Measurements from ENCODE around the gene PRRG3.

DNA sequence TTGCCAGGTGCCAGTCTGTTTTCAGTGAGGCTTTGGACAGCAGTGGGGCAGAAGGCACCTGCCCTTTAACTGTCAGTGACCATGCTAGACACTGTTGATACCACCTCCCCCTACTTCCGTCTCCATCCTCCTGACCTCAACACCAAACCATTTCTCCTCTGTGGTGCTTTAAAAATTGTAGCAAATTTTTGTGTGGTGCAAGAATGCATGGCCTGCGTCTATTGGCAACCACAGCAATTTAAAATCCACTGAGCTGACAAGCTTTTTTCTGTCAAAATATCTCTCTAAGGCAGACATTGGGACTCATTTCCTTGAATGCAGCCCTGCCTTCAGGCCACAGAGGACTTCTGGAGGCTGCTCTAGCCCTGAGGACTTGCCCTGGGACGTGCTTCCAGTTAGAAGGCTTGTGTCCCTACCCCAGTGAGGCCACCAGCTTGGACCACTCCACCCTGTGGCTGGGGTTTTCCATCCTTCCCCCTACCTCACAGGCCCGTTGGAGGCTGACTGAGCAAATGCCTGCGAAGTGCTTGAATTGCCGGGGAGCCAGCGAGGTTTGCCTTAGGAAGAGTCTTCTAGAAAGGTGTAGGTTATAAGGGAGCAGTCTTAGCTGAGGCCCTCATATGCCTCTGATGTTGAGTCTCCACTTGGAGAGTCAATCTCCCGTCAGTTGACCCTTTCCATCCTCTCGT lies 6.9 kb downstream of the PRRG3 start:
- TF ChIP-seq CTCF (conservative IDR thresholded peaks at IDR 0.05; ENCODE audit: low read depth, low read length), result no peak
- no peak for TF ChIP-seq POLR2A (IDR thresholded peaks at IDR 0.05; ENCODE audit: low read depth, low read length)
- TF ChIP-seq MAZ (IDR thresholded peaks at IDR 0.05; ENCODE audit: borderline replicate concordance, low read depth, low read length), result no peak
- TF ChIP-seq FOS (IDR thresholded peaks at IDR 0.05; ENCODE audit: low read depth, low read length), result no peak
- no peak for TF ChIP-seq BHLHE40 (IDR thresholded peaks at IDR 0.05; ENCODE audit: low read depth, low read length)
- TF ChIP-seq RAD21 (IDR thresholded peaks at IDR 0.05; ENCODE audit: low read length), result no peak
- TF ChIP-seq, protein P1, sequence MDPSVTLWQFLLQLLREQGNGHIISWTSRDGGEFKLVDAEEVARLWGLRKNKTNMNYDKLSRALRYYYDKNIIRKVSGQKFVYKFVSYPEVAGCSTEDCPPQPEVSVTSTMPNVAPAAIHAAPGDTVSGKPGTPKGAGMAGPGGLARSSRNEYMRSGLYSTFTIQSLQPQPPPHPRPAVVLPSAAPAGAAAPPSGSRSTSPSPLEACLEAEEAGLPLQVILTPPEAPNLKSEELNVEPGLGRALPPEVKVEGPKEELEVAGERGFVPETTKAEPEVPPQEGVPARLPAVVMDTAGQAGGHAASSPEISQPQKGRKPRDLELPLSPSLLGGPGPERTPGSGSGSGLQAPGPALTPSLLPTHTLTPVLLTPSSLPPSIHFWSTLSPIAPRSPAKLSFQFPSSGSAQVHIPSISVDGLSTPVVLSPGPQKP (IDR thresholded peaks at IDR 0.05; ENCODE audit: borderline replicate concordance, low read depth, low read length), result no peak
- no peak for TF ChIP-seq NFE2L2 (IDR thresholded peaks at IDR 0.05; ENCODE audit: low read depth, low read length)
- no peak for TF ChIP-seq SMC3 (IDR thresholded peaks at IDR 0.05; ENCODE audit: low read depth, low read length)
- no peak for TF ChIP-seq MXI1 (IDR thresholded peaks at IDR 0.05; ENCODE audit: borderline replicate concordance, low read depth, low read length)
